KOPT-K1 (cell line): Measurements from ENCODE around the gene ZNF446.
"Not testable (repeated sequence)": the region's sequence is repeated elsewhere in the genome, so short reads cannot be mapped to it uniquely, and the experiment has no call there.

Experiments used
- H3K27ac ChIP-seq: fragments of 200-600 bp; sonication (generic); 2 replicates; pipeline ENCODE4 v1.5.1; 2016; ENCODE audit warnings: antibody characterized with exemption, mild to moderate bottlenecking, low read depth, low read length; ENCODE audit not compliant: poor library complexity, severe bottlenecking
- H3K36me3 ChIP-seq: fragments of 200-600 bp; sonication (generic); 2 replicates; pipeline ENCODE4 v1.5.1; 2017; ENCODE audit warnings: antibody characterized with exemption, mild to moderate bottlenecking, low read length, moderate library complexity; ENCODE audit not compliant: insufficient read depth
- H3K9me3 ChIP-seq: fragments of 200-600 bp; sonication (generic); 2 replicates; pipeline ENCODE4 v1.5.1; 2017; ENCODE audit warnings: antibody characterized with exemption, low read length, mild to moderate bottlenecking; ENCODE audit not compliant: insufficient read depth, poor library complexity, severe bottlenecking

Gene ZNF446

DNA sequence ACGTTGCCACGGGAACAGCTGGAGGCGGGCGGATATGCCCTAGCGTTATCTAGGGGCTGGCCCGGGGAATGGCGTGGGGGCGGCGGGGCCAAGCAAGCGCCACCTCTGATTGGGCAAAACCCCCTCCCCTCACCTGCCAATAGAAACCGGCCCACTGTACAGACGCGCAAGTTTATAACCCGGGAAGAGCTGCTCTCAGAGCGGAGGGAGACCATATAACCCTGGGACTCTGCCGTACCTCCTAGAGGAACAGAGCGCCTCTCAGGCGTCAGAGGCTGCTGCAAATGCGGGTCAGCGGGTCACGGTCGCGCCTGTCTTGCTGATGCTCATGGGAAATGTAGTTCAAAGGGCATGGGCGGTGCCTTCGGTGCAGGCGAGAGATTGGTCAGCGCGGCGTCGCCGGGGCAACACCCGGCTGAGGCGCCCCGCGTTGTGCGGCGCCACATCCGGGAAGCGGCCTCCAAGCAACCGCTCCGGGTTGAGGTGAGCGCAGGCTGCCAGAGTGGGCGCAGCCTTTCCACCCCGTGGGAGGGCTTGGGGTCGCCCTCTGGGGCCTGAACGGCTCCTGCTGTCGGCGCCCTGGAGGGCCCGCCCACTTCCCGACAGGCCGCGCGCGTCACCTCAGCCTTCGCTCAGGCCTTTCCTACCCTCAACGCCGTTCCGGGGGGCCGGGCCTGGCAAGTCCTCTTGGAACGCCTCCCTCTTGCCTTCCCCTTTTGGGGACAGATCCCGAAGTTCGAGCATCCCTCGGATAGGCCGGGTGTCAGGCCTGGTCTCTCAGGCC is at the start of gene ZNF446:
TSS of gene ZNF446 (plus strand) at position 639 of the 784 bp plus-strand sequence. CDS start 867 bp downstream, outside the sequence.
- no peaks in the 10 kb centered on the region for H3K9me3 ChIP-seq
- H3K27ac ChIP-seq = peak within 1 kb of the TSS; percentile 97
- H3K36me3 ChIP-seq = peaks cover 38% of the 10 kb centered on the region

DNA sequence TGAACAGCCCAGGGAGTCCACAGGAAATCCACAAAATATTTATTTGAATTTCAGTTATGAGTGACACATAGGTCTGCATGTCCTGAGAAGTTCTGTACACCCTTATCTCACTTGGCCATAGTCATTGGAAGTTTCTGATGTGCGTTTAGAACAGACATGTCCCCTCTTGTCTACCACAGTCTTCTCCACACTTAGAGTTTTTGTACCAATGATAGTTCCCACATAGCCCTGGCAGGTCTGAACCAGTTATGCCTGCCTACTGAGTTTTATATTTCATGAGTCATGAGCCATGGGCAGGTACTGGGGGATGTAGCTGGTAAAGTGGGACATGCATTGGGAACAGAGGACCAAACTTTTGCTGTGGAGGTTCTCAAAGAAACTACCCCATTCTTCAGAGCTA is 47.5 kb upstream of the ZNF446 start:
- Histone ChIP-seq H3K27ac (no peak overlapping the region), H3K36me3 (no peaks in the 10 kb centered on the region), H3K9me3 (peaks cover 20% of the 10 kb centered on the region)

DNA sequence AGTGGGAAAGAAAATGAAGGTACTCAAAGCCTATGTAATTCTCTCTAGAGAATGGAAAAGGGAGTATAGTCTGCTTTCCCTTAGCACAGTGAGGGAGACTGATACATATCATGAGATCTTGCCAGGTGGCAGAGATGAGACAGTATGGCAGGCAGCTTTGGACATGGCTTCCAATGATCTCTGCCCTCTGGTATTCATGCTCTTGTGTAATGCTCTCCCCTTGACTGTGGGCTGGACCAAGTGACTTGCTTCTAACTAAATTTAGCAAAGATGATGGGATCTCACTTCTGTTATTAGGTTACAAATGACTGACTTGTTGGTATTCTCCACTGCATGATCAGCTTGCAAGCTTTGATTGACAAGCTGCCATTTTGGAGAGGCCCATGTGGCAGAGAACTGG is 46.4 kb upstream of the ZNF446 start:
- Histone ChIP-seq H3K27ac (no peak overlapping the region), H3K36me3 (no peaks in the 10 kb centered on the region), H3K9me3 (peaks cover 31% of the 10 kb centered on the region)

DNA sequence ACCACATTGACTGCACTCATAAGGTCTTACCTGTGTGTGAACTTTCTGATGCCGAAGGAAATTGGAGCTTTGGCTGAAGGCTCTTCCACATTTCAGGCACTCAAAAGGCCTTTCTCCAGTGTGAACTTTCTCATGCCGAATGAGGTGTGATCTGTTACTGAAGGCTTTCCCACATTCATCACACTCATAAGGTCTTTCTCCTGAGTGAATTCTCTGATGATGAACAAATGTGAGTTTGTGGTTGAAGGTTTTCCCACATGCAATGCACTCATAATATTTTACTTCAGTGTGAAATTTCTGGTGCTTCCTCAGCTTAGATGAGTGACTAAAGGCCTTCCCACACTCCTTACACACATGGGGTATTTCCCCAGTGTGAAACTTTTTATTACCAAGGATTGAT is 41.9 kb upstream of the ZNF446 start:
- H3K36me3 ChIP-seq = no peaks in the 10 kb centered on the region
- H3K9me3 ChIP-seq = peaks cover 39% of the 10 kb centered on the region
- H3K27ac ChIP-seq = no peak overlapping the region

DNA sequence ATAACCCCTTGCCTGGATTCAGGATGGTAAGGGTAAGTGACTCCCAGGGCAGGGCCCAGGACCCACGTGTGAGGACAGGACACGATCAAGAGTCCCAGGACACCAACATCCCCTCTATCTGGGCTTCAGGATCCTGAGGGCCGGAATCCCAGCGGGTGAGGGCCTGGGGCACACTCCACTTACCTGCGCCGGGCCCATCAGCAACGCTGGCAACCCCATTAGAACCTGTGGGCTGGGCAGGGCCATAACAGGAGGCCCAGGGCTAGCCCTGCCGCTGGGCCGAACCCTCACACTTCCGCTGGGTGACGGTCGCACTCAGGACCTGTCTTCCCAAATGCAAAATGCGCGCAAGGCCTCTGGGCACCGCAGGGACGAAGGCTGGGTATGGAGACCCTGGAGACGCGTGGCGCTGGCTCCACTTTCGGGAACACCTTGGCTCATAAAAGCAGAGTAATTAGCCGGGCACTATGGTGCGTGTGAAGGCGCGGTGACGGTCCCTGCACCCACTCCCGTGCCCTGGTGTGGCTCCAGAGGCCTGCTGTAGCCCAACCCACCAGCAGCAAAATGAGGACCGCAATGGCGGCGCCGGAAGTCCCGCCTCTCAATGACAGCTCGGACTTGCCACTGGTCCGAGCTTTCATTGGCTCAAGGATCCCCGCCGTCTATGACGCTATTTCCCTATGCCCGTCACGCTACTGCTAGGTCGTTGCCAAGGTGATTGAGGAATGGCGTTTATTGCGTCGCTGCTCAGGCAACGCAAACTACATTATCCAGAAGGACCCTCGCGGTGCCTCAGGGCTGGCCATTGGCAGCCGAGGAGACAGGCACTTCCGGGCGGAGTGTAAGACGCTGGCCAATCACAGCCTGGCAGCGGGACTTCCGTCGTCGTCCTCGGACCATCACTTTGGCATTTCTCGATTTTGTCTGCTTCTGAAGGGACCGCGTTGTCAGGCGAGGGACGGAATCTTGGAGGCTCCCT is 36.3 kb upstream of the ZNF446 start, which contains the start of gene ZNF132:
TSS of gene ZNF132 (minus strand) at position 578 of the 979 bp plus-strand sequence. CDS start at position 246, 332 bp downstream.
- Histone ChIP-seq H3K9me3 (peaks cover 35% of the 10 kb centered on the region), H3K36me3 (no peaks in the 10 kb centered on the region), H3K27ac (no peak within 1 kb of the TSS)

DNA sequence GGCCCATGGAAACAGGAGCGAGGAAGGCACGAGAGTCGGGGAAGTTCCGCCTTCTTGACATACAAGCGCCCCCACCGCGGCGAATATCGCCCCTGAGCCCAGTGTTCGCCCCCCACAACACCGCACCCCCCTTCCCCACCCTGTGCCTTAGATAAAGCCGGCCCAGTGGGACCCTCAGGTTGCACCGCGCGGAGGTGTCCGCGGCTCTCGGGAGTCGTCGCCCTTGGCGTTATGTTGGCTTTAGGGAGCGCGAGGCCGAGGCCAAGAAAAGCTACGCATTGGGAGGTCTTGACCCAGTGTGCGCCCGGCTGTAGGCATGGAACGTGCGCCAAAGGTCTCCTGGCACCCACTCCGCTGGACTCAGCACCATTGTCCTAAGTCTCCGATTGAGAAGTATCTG is 35.6 kb upstream of the ZNF446 start:
- Histone ChIP-seq H3K36me3 (no peaks in the 10 kb centered on the region), H3K9me3 (peaks cover 30% of the 10 kb centered on the region), H3K27ac (no peak overlapping the region)

DNA sequence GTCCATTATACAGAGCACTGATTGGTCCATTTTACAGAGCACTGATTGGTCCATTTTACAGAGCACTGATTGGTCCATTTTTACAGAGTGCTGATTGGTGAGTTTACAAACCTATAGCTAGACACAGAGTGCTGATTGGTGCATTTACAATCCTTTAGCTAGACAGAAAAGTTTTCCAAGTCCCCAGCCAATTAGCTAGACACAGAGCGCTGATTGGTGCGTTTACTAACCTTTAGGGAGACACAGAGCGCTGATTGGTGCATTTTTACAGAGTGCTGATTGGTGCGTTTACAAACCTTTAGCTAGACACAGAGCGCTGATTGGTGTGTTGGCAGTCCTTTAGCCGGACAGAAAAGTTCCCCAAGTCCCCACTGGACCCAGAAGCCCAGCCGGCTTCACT is 33.2 kb upstream of the ZNF446 start:
- not testable (repeated sequence) for H3K36me3 ChIP-seq, H3K27ac ChIP-seq
- peaks cover 43% of the 10 kb centered on the region for H3K9me3 ChIP-seq

DNA sequence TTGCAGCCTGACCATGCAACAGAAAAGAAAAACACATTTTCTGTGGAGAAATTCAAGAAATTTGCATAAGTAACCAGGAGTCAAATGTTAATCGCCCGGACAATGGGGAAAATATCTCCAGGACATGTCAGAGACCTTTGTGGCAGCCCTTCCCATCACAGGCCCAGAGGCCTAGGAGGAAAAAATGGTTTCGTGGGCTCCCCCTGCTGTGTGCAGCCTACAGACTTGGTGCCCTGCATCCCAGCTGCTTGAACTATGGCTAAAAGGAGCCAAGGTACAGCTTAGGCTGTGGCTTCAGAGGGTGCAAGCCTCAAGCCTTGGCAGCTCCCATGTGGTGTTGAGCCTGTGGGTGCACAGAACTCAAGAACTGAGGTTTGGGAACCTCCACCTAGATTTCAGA is 27.3 kb upstream of the ZNF446 start:
- not testable (repeated sequence) for H3K36me3 ChIP-seq, H3K27ac ChIP-seq
- H3K9me3 ChIP-seq = peaks cover 40% of the 10 kb centered on the region

DNA sequence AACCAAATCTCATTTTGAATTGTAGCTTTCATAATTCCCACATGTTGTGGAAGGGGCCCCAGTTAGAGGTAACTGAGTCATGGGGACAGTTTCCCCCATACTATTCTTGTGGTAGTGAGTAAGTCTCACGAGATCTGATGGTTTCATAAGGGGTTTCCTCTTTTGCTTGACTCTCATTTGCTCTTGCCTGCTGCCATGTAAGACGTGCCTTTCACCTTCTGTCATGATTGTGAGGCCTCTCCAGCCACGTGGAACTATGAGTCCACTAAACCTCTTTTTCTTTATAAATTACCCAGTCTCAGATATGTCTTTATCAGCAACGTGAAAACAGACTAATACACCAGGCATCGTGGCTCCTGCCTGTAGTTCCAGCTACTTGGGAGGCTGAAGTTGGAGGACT is 26.2 kb upstream of the ZNF446 start:
- H3K36me3 ChIP-seq = peaks cover 12% of the 10 kb centered on the region
- H3K9me3 ChIP-seq = peaks cover 40% of the 10 kb centered on the region
- H3K27ac ChIP-seq = not testable (repeated sequence)

DNA sequence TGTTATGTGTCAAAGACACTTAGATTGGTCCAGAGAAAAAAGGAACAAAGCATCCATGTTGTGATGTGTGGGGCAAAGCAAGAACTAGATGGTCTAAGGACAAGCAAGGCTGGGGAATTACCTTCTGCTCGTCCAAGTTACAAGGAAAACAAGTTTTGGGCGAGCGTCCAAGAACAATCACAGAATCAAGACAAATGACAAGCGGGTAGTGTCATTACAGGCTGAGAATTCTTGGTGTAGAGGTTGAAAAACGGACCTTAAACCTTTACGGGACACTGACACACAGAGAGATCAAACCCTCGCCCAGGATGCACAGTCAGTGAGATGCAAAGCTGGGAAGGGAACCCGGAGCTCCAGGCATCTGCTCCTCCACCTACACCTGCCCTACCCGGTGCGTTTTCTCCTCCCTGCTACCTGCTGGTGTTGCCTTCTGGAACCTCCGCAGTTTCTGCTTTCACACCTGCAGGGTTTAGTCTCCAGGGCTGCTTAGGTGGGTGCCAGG is 25.2 kb upstream of the ZNF446 start:
- Histone ChIP-seq H3K9me3 (peaks cover 40% of the 10 kb centered on the region), H3K27ac (no peak overlapping the region), H3K36me3 (peaks cover 12% of the 10 kb centered on the region)

DNA sequence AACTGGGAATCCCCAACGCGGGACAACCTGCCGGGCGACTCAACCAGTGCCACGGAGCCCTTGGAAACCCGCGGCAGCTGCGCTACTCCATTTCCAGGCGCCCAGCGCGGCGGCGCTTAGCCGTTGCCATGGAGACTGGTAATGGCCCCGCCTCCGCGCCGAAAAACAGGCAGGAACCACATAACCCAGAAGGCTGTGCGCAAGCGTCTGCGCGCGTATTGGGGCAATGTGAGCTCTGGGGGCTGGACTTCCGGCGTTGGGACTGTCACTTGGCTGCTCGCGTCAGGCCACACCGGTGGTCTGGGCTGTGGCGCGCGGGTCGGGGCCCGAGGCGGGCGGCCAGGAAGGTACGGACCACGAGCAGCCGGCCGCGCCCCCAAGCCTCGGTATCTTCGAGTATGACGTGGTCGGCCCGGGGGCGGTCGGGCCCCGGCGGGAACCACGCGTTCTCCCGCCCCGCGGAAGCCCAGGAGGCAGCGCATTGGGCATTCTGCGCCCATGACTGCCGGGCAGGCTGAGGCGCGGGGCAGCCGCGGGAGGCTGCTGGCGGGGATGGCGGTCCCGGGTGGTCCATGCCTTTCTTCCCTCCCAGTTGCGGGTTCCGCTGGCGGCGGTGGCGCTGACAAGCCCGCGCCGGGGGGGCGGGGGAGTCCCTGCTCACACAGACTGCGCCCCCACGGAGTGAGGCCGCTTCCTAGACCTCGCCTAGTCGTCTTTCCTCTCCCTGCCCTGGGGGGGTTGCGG is 24.6 kb upstream of the ZNF446 start, which contains the start of gene ZNF324B:
TSS of gene ZNF324B (plus strand) at position 265 of the 744 bp plus-strand sequence. CDS start 2,080 bp downstream, outside the sequence.
- Histone ChIP-seq H3K27ac (peak within 1 kb of the TSS; percentile 56), H3K9me3 (peaks cover 40% of the 10 kb centered on the region), H3K36me3 (peaks cover 18% of the 10 kb centered on the region)

DNA sequence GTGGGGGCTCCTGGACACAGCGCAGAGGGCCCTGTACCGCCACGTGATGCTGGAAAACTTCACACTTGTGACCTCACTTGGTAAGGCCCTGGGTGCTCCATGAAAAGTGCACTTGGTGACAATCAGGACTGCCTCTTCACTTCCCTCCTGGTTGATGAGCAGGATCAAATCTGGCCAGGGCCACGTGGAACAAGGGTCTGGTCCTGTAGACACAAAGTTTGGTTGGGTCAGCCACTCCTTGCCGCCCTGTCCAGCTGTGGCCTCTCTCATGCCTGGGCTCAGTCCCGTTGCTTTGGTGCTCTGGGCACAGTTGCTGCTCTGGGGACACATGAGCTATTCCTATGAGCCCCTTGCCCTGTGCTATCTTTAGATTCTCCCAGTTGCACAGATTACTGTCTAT is 22.4 kb upstream of the ZNF446 start:
- H3K9me3 ChIP-seq = peaks cover 20% of the 10 kb centered on the region
- H3K27ac ChIP-seq = no peak overlapping the region
- peaks cover 29% of the 10 kb centered on the region for H3K36me3 ChIP-seq

DNA sequence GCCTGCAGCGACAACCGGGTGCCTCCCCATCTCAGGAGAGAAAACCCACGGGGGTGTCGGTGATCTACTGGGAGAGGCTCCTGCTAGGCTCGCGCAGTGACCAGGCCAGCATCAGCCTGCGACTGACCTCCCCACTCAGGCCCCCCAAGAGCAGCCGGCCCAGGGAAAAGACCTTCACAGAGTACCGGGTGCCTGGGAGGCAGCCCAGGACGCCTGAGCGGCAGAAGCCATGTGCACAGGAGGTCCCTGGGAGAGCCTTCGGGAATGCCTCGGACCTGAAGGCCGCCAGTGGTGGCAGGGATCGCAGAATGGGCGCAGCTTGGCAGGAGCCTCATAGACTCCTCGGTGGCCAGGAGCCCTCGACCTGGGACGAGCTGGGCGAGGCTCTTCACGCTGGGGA is 20.8 kb upstream of the ZNF446 start:
- Histone ChIP-seq H3K27ac (no peak overlapping the region), H3K36me3 (peaks cover 29% of the 10 kb centered on the region), H3K9me3 (peaks cover 5% of the 10 kb centered on the region)

DNA sequence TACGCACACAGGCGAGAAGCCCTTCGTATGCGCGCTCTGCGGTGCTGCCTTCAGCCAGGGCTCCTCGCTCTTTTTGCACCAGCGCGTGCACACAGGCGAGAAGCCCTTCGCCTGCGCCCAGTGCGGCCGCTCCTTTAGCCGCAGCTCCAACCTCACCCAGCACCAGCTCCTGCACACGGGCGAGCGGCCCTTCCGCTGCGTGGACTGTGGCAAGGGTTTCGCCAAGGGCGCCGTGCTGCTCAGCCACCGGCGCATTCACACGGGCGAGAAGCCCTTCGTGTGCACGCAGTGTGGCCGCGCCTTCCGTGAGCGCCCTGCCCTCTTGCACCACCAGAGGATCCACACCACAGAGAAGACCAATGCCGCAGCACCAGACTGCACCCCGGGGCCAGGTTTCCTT is 20.0 kb upstream of the ZNF446 start:
- Histone ChIP-seq H3K9me3 (no peaks in the 10 kb centered on the region), H3K36me3 (peaks cover 29% of the 10 kb centered on the region), H3K27ac (no peak overlapping the region)
